Measurements from ENCODE around the gene USP40. TPM values are rescaled to one million over a fixed set of nuclear protein-coding genes. Genes with fewer than 3 reads are reported as not detected.
A peak's percentile ranks its signal among the peaks of the same experiment; 100 is the strongest.

The USP40 gene
- polyA plus RNA-seq, 3 donors = 4.0 to 13.5 (median 5.1) TPM

DNA sequence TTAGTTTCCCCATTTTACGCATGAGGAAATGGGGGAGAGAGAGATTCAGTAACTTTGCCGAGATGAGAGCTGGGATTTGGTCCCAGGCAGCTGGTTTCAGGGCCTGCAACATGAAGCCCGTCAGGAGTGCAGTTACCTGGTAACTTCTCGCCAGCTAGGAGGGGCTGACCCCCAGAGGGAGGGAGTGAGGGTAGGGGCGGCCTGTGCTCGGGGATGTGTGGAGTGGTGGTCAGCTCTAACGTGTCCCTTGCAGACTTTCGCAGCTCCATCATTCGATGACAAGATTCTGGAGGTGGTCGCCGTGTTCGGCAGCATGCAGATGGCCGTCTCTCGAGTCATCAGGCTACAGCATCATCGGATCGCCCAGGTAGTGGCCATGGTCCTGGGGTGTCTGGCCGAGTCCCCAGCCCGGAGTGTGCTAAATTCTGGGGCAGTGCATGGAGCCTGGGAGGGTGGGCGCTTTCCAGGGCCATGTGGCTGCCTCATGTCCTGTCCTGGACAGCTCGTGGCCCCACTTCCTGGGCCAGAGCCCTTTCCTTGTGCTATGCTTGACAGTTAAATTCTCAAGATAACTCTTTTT, 108.5 kb downstream of the USP40 start:
- no peaks in the 10 kb centered on the region for H3K4me1 Mint-ChIP-seq
- 96% methylated on average over 17 of the region's 20 CpGs for WGBS (ENCODE audit: insufficient coverage)
- no peak for TF ChIP-seq CTCF (IDR thresholded peaks at IDR 0.05)
- peaks cover 0 to 2% (median 0%) of the 10 kb centered on the region in 3 donors for H3K27me3 Mint-ChIP-seq (ENCODE audit: low read depth in 3 of 3)
- H3K36me3 Mint-ChIP-seq = peaks cover 94 to 100% of the 10 kb centered on the region in 2 donors
- no peaks in the 10 kb centered on the region for H3K4me1 ChIP-seq (ENCODE audit: control insufficient read depth in 1 of 2, insufficient read depth in 2 of 2, low read length in 2 of 2)
- no peak overlapping the region for H3K9ac ChIP-seq (ENCODE audit: insufficient read depth, low read length, poor library complexity, severe bottlenecking)
- peaks cover 13% of the 10 kb centered on the region for H4K20me1 ChIP-seq (ENCODE audit: insufficient read depth, low read length)
- no peak overlapping the region for H3K27ac ChIP-seq (ENCODE audit: low read depth in 1 of 2, low read length in 2 of 2)
- H3K36me3 ChIP-seq (replicated peaks in 1 of 2; ENCODE audit: control insufficient read depth in 1 of 2, insufficient read depth in 2 of 2, low read length in 2 of 2) = peaks cover 99 to 100% of the 10 kb centered on the region in 2 donors
- no peak overlapping the region for H3K4me2 ChIP-seq (replicated peaks; ENCODE audit: extremely low read depth, low read length, poor library complexity, severe bottlenecking)
- intact Hi-C loops (cut with micrococcal nuclease) = no loop called here
- H3K4me3 ChIP-seq (replicated peaks in 1 of 3; ENCODE audit: low read depth in 2 of 3, low read length in 3 of 3) = no peak overlapping the region
- H2AFZ ChIP-seq (ENCODE audit: insufficient read depth, low read depth, low read length, poor library complexity, severe bottlenecking) = no peak overlapping the region
- DNase-seq = no peak
- no peaks in the 10 kb centered on the region for H3K9me3 ChIP-seq (replicated peaks in 1 of 2; ENCODE audit: control insufficient read depth in 1 of 2, insufficient read depth in 1 of 2, low read length in 2 of 2)
- no peaks in the 10 kb centered on the region for H3K79me2 ChIP-seq (ENCODE audit: insufficient read depth, low read length)
- H3K27me3 ChIP-seq (ENCODE audit: control insufficient read depth in 2 of 2, insufficient read depth in 2 of 2, low read length in 2 of 2) = no peaks in the 10 kb centered on the region
- peak overlapping the region in 1 of 7 donors; percentile 15 for H3K27ac Mint-ChIP-seq
- H3K4me3 Mint-ChIP-seq = no peak overlapping the region
- no peaks in the 10 kb centered on the region for H3K9me3 Mint-ChIP-seq

- peaks cover 94 to 100% of the 10 kb centered on the region in 2 donors for H3K36me3 Mint-ChIP-seq
- DNase-seq = no peak
- WGBS (ENCODE audit: insufficient coverage) = 93% methylated on average over 5 of the region's 5 CpGs
These were observed 109.2 kb downstream of the USP40 start for GRCh38 chr2:233457356-233457755.

More at GRCh38 chr2:233457356-233457755, 109.2 kb downstream of the USP40 start:
- no peaks in the 10 kb centered on the region for H3K4me1 Mint-ChIP-seq
- peaks cover 13% of the 10 kb centered on the region for H4K20me1 ChIP-seq (ENCODE audit: insufficient read depth, low read length)
- no peaks in the 10 kb centered on the region for H3K4me1 ChIP-seq (ENCODE audit: control insufficient read depth in 1 of 2, insufficient read depth in 2 of 2, low read length in 2 of 2)
- peak overlapping the region in 2 of 7 donors; percentile 24 to 69 for H3K27ac Mint-ChIP-seq
- no peak overlapping the region for H3K4me3 ChIP-seq (replicated peaks in 1 of 3; ENCODE audit: low read depth in 2 of 3, low read length in 3 of 3)
- no peaks in the 10 kb centered on the region for H3K9me3 ChIP-seq (replicated peaks in 1 of 2; ENCODE audit: control insufficient read depth in 1 of 2, insufficient read depth in 1 of 2, low read length in 2 of 2)
- no peak overlapping the region for H3K4me2 ChIP-seq (replicated peaks; ENCODE audit: extremely low read depth, low read length, poor library complexity, severe bottlenecking)
- H3K9me3 Mint-ChIP-seq = no peaks in the 10 kb centered on the region
- H3K79me2 ChIP-seq (ENCODE audit: insufficient read depth, low read length) = no peaks in the 10 kb centered on the region
- H3K9ac ChIP-seq (ENCODE audit: insufficient read depth, low read length, poor library complexity, severe bottlenecking) = no peak overlapping the region
- H3K4me3 Mint-ChIP-seq = no peak overlapping the region
- intact Hi-C loops (cut with micrococcal nuclease) = no loop called here
- peak overlapping the region in 1 of 2 donors; percentile 14 for H3K27ac ChIP-seq (ENCODE audit: low read depth in 1 of 2, low read length in 2 of 2)
- H3K27me3 Mint-ChIP-seq (ENCODE audit: low read depth in 3 of 3) = peaks cover 0 to 2% (median 0%) of the 10 kb centered on the region in 3 donors
- no peak for TF ChIP-seq CTCF (IDR thresholded peaks at IDR 0.05)
- no peaks in the 10 kb centered on the region for H3K27me3 ChIP-seq (ENCODE audit: control insufficient read depth in 2 of 2, insufficient read depth in 2 of 2, low read length in 2 of 2)
- peaks cover 99 to 100% of the 10 kb centered on the region in 2 donors for H3K36me3 ChIP-seq (replicated peaks in 1 of 2; ENCODE audit: control insufficient read depth in 1 of 2, insufficient read depth in 2 of 2, low read length in 2 of 2)
- H2AFZ ChIP-seq (ENCODE audit: insufficient read depth, low read depth, low read length, poor library complexity, severe bottlenecking) = no peak overlapping the region
